Retinal pigment epithelial cell (primary cell): ENCODE measurements around the gene PCDH1.

Experiments
- DNase-seq: peaks from one replicate; pipeline ENCODE4 v3.0.0-alpha.2; 2010; ENCODE audit warnings: low read depth
- H3K4me3 ChIP-seq: 2 replicates; pipeline ENCODE4 v1.5.1; 2011; ENCODE audit warnings: mild to moderate bottlenecking, low read length, control low read depth, moderate library complexity
- TF ChIP-seq, protein P1 (sequence below): conservative IDR thresholded peaks from 2 replicates; pipeline ENCODE4 v1.5.1; 2011; ENCODE audit warnings: low read depth, low read length, control low read depth, inconsistent platforms

The PCDH1 gene

DNA sequence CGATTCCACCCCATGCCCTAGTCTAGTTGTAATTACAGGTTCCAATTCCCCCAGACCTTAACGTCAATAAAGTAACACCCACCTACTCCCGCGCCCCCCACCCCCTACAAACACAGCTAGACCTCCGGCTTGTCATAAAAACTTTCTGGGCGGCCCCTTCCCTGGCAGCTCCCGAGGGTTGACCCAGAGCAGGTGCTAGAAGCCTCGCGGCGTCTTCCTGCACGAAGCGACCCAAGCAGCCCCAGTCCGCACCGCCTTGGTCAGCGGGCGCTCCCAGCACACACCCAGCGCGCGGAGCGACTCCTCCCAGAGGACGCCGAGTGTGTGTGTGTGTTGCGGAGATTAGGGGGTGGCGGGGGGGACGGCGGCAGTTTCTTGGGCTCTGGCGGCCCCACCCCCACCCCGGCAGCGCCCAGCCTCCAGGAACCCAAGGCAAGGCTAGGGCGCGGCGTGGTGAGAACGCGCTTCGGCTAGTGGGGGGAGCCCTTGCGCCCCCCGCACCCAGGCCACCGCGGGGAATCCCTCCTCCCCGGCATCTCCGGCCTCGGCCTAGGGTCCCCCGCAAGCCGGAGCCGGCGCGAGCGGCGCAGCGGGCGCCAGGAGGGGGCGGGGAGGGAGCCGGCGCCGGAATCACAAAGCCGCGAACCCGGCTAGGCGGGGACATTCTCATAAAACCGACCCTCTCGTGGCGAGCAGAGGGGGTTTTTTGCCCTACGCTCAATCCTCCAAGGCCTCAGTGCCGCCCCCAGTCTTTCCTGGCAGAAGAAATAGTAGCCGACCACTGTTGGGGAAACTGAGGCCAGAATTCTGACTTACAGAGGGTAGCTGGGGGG lies 2.2 kb downstream of the PCDH1 start:
- no peak for DNase-seq
- TF ChIP-seq, protein P1, sequence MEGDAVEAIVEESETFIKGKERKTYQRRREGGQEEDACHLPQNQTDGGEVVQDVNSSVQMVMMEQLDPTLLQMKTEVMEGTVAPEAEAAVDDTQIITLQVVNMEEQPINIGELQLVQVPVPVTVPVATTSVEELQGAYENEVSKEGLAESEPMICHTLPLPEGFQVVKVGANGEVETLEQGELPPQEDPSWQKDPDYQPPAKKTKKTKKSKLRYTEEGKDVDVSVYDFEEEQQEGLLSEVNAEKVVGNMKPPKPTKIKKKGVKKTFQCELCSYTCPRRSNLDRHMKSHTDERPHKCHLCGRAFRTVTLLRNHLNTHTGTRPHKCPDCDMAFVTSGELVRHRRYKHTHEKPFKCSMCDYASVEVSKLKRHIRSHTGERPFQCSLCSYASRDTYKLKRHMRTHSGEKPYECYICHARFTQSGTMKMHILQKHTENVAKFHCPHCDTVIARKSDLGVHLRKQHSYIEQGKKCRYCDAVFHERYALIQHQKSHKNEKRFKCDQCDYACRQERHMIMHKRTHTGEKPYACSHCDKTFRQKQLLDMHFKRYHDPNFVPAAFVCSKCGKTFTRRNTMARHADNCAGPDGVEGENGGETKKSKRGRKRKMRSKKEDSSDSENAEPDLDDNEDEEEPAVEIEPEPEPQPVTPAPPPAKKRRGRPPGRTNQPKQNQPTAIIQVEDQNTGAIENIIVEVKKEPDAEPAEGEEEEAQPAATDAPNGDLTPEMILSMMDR, result no peak
- peak overlapping the region; percentile 68 for H3K4me3 ChIP-seq

DNA sequence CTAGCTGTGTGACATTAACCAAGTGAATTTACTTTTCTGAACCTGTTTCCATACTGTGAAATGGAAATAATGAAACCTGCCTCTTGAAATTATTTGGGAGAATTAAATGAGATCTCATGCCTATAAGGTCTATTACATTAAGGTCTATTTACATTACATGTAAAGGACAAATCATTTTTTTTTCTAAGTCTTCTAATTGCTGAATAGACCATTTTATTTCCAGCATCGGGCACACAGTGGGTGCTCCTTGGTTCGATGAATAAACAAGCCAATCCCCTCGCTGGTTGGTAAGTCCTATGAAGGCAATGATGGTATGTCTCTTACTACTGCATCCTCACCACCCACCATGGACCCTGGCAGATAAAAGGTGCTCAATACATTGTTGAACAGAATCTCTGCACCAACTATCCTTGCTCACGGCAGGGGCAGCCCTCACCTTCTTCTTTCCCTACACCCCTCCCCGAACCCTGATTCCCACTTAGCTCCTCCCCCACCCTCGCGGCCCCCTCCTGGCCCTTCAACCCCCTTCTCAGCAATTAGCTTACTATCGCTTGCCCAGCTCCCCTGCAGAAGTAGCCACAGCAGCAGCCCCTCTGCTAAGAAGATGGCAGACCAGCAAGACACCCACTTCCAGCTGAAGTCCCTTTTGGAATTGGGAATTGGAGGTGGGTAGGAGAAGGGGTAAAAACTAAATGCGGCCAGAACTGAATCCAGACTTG lies 3.0 kb downstream of the PCDH1 start:
- H3K4me3 ChIP-seq, result peak overlapping the region; percentile 68
- no peak for DNase-seq
- TF ChIP-seq, protein P1, result no peak

DNA sequence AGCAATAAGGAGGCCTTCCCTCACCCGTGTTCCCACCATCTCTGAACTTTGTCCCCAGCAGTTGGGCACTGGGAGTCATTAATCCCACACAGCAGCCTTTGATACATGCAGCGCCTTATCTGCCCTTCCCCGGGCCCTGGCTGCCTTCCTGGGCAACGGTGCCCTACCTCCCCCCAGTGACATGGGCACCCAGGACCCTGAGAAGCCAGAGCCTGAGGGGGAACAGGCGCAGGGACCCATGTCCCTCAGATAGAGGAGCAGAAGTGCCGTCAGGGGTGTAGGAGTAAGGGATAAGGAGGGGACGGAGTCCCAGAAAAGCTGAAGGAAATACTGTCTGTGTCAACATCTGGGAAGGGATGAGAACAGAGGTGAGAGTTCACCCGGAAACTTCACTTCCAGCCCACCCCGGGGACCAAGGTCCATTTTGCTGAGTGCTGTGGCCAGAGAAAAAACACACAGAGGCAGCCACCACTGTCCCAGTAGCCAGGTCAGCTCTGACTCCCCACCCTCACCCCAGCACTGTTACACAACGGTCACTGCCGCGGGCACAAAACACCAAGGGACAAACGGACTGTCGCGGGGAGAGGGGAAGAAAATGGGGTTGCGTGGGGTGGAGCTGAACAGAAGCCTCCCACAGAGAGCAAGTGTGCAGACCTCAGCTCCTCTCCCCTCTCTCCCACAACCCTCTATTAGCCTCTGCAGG lies 3.8 kb downstream of the PCDH1 start:
- TF ChIP-seq, protein P1, result no peak
- no peak overlapping the region for H3K4me3 ChIP-seq
- no peak for DNase-seq

DNA sequence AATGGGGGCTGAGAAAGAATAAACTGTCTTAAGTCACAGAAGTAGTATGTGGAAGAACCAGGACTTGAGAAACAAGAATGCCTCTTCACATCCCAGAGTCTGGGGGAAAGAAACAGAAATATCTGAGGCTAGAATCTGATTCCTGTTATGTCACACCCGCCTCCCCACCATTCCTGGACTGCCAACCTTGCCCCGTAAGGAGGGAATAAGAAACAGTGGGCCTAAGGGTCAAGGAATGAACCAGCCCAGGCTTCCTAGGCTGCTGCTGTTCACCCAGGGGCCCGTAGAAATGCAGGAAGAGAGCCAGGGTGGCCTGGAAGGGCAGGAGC lies 4.3 kb downstream of the PCDH1 start:
- TF ChIP-seq, protein P1, result no peak
- H3K4me3 ChIP-seq, result no peak overlapping the region
- no peak for DNase-seq

DNA sequence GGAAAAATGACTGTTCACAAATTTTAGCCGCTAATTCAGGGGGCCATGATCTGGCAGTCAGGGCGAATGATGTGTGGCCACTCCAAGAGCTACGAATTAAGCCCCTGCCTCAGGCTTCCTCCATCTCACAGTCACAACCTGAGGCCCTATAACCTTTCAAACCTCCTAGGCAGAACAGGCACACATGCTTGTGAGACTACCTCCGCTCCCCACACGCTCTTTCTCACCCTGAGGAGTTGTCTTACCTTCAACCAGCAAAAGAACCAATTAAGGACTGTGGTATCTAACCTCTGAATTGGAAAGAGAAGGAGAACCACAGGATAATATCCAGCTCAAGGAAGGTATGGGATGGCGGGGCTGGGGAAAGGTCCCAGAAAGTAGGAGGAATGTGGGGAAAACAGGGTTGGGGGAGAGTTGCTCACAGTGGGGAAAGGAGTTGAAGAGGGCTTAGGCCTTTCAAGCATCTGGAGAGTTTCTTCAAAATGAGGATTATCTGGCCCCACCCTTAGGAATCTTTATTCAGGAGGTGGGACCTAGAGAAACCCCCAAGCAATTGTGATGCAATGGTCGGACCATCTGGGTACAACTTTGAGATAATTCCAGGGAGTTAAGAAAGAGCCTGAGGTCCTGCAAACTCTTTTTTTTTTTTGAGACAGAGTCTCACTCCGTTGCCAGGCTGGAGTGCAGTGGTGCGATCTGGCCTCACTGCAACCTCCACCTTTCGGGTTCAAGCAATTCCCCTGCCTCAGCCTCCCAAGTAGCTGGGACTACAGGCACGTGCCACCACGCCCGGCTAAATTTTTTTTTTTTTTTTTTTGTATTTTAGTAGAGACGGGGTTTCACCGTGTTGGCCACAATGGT lies 5.5 kb downstream of the PCDH1 start:
- DNase-seq, result no peak
- TF ChIP-seq, protein P1, result no peak
- H3K4me3 ChIP-seq, result no peak overlapping the region

DNA sequence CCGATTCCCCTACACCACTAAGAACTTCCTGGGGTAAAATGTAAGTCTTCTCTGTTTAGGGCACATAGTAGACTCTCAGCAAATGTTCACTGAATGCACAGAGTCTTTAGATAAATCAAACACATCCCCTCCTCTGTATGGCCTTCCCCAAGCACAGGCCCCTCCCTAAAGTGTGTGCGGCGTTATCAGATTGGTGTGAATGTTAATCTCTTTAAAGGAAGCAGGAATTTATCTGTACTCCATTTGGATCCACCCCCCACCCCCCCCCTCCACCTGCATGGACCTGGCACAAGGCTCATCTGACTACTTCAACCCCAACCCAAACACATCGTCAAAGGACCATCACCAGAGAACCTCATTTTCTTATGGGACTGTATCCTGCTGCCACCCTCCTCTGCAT lies 6.3 kb downstream of the PCDH1 start:
- H3K4me3 ChIP-seq, result no peak overlapping the region
- no peak for DNase-seq
- TF ChIP-seq, protein P1, result no peak
